Astrocyte (in vitro differentiated cells and primary cell): ENCODE results near the gene SGCA.

Experiments used
- EZH2 ChIP-seq: IDR thresholded peaks from 2 replicates; pipeline ENCODE4 v1.6.1; 2012; ENCODE audit warnings: mild to moderate bottlenecking, low read length, inconsistent platforms; ENCODE audit not compliant: insufficient read depth
- TF ChIP-seq, protein P1 (sequence below): IDR thresholded peaks from 2 replicates; pipeline ENCODE4 v1.5.1; 2011; ENCODE audit warnings: low read depth, mild to moderate bottlenecking, inconsistent platforms, low read length, moderate library complexity; ENCODE audit not compliant: insufficient read depth

DNA sequence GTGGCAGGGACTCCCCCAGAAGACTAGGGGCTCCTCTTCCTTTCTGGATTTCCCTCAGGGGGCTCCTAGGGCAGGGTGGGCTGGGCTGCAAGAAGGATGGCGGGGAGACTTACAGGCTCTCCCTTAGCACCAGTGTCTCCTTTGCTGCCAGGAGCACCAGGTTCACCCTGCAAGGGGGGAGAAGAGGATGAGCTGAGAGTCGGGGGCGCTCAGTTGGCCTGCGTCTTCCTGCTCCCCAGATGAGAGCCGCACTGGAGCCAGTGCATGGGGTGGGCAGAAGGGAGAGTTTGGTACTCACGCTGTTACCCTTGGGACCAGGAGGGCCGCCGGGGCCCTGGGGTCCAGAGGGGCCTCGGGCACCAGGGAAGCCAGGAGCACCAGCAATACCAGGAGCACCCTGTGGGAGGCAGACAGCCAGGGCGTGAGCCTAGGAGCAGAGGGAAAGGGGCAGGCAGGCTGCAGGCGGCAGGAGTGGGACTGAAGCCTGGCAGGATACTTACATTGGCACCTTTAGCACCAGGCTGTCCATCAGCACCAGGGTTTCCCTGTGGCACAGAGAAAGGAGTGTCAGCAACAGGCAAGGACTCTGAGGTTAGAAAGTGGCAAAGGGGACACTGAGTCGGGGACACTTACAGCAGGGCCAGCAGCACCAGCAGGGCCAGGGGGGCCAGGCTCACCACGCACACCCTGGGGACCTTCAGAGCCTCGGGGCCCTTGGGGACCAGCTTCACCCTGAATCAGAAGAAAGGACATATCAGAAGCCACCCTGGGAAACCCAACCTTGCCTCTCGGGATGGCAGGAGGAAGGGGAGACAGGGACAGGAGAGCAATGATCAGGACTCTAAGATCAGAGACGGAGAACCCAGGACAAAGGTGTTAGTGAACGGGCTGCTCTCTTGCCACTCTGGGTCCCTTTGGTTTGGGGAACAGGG, 29.4 kb downstream of the SGCA start:
- no peak for TF ChIP-seq EZH2
- TF ChIP-seq, protein P1, sequence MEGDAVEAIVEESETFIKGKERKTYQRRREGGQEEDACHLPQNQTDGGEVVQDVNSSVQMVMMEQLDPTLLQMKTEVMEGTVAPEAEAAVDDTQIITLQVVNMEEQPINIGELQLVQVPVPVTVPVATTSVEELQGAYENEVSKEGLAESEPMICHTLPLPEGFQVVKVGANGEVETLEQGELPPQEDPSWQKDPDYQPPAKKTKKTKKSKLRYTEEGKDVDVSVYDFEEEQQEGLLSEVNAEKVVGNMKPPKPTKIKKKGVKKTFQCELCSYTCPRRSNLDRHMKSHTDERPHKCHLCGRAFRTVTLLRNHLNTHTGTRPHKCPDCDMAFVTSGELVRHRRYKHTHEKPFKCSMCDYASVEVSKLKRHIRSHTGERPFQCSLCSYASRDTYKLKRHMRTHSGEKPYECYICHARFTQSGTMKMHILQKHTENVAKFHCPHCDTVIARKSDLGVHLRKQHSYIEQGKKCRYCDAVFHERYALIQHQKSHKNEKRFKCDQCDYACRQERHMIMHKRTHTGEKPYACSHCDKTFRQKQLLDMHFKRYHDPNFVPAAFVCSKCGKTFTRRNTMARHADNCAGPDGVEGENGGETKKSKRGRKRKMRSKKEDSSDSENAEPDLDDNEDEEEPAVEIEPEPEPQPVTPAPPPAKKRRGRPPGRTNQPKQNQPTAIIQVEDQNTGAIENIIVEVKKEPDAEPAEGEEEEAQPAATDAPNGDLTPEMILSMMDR, result peak; percentile 24
